Gastrocnemius medialis (tissue), 4 donors: Measurements from ENCODE around the gene PRR14L.

Source experiments
- POLR2A ChIP-seq, 2 donors: fragments of 450-650 bp; IDR thresholded peaks; one replicate each; pipeline ENCODE4 v1.6.1; 2017; ENCODE audit warnings: antibody characterized with exemption in 2 of 2, mild to moderate bottlenecking in 2 of 2, moderate library complexity in 2 of 2
- TF ChIP-seq, protein P1 (sequence below), 5 experiments: fragments of 450-650 bp in 3 of 5; fragments of 200-600 bp in 2 of 5; sonication (generic) in 2 of 5; IDR thresholded peaks in 4 of 5; conservative IDR thresholded peaks in 1 of 5; 1 replicate in 4 of 5; 2 replicates in 1 of 5; pipeline ENCODE4 v1.5.1; 2016 to 2019; ENCODE audit warnings: antibody characterized with exemption in 5 of 5, mild to moderate bottlenecking in 3 of 5, moderate library complexity in 3 of 5

- no peak for TF ChIP-seq POLR2A (IDR thresholded peaks at IDR 0.05)
- TF ChIP-seq, protein P1, sequence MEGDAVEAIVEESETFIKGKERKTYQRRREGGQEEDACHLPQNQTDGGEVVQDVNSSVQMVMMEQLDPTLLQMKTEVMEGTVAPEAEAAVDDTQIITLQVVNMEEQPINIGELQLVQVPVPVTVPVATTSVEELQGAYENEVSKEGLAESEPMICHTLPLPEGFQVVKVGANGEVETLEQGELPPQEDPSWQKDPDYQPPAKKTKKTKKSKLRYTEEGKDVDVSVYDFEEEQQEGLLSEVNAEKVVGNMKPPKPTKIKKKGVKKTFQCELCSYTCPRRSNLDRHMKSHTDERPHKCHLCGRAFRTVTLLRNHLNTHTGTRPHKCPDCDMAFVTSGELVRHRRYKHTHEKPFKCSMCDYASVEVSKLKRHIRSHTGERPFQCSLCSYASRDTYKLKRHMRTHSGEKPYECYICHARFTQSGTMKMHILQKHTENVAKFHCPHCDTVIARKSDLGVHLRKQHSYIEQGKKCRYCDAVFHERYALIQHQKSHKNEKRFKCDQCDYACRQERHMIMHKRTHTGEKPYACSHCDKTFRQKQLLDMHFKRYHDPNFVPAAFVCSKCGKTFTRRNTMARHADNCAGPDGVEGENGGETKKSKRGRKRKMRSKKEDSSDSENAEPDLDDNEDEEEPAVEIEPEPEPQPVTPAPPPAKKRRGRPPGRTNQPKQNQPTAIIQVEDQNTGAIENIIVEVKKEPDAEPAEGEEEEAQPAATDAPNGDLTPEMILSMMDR (IDR thresholded peaks at IDR 0.05 in 4 of 5, conservative IDR thresholded peaks at IDR 0.05 in 1 of 5) = no peak
These were observed 110.4 kb downstream of the PRR14L start for GRCh38 chr22:31639436-31640039.
